NCI-H187 (cell line): Measurements from ENCODE around the gene CHD2.
A peak's percentile ranks its signal among the peaks of the same experiment; 100 is the strongest.
"Not testable (repeated sequence)": the region's sequence is repeated elsewhere in the genome, so short reads cannot be mapped to it uniquely, and the experiment has no call there.

Experiments used
- DNase-seq, 2 experiments: peaks; one replicate each; lab custom pipeline; 2025; lab: John Stamatoyannopoulos, UW

CHD2 gene

GRCh38 chr15:92899948-92900730 lies at the start of gene CHD2:
TSS of gene CHD2 (plus strand) at chr15:92900324. CDS start at chr15:92901238, 914 bp downstream.
- DNase-seq, result peak; percentile 63 to 82

DNA sequence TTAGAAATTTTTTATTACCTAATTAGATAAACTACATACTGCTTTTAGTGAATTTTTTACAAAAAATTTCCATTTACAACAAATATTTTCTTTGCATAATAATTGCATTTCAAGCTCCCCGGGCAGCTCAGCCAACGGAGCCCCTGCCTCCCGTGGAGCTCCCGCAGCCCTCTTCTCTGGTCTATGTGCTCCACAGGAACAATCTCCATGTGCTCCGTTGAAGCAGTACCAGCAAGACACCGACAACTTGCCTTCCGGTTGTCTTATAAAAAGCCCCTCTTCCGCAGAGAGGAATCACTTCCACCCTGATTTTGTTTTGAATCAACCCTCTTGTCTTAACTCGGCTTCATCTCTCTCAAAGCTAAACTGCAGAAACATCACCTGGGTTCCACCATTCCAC lies 46.9 kb upstream of the CHD2 start:
- no peak for DNase-seq

DNA sequence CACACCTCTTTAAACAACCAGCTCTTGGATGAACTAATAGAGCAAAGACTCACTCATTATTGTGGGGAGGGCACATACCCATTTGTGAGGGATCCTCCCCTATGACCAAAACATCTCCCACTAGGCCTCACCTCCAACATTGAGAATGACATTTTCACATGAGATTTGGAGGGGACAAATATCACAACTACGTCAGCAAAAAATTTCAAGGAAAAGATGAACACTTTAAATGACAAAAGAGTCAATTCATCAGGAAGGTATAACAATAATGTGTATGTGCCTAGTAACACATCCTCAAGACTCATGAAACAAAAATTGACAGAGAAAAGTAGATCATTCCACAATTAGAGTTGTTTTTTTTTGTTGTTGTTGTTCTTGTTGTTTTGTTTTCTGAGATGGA lies 38.4 kb upstream of the CHD2 start:
- no peak for DNase-seq

DNA sequence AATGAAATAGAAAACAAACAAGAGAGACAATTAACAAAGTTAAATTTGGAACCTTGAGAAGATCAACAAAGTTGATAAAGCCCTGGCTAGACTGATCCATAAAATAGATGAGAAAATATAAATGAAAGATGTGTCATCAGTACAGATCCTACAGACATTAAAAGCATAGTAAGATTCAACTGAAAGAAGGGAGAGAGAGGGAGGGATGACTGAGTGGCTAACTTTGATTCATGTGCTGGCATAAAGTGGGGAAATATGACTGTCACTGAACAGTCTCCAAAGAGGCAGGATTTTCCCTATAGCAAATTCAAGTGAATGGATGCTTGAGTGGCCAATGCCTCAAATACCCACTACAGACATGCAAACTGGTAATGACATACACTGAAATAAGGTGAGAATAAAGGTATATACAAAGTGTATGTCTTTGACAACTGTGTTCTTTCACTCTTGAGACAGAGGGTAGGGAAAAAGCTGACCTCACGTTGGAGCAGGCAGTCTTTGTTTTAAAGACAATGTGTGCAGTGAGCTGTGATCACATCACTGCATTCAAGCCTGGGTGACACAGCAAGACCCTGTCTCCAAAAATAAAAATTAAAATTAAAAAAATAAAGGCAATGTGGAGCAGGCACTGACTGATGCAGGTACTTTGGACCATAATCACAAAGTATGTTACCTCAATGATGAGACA lies 35.9 kb upstream of the CHD2 start:
- DNase-seq, result no peak

GRCh38 chr15:92869263-92869940 lies 30.7 kb upstream of the CHD2 start:
- DNase-seq, result no peak

DNA sequence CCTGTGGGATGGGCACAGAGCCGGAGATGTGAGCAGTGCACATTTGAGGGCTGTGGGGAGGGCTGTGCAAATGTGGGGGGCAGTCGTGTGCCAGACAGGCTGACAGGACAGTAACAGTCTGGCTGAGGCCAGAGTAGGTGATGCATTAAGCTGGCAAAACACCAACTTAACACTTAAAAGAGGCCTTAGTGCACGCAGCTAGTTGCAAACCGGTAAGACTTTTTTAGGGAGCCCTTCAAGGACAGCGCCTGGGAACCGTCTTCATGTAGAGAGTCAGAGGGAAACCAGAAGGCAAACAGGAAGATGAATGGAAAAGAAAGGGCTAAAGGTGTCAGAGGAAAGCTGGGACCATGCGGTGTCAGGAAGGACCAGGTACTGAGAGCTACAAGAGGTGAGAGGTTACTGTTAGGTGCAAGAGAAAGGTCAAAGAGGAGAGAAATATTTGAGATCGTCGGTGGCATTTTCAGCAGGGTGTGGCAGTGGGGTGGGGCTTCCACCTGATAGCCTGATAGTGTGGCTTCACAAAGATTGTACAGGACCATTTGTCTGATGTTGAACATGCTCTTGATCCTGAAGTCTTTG lies 30.0 kb upstream of the CHD2 start:
- DNase-seq, result no peak

- DNase-seq, result not testable (repeated sequence)
Observed at GRCh38 chr15:92872967-92873366, 27.2 kb upstream of the CHD2 start.

DNA sequence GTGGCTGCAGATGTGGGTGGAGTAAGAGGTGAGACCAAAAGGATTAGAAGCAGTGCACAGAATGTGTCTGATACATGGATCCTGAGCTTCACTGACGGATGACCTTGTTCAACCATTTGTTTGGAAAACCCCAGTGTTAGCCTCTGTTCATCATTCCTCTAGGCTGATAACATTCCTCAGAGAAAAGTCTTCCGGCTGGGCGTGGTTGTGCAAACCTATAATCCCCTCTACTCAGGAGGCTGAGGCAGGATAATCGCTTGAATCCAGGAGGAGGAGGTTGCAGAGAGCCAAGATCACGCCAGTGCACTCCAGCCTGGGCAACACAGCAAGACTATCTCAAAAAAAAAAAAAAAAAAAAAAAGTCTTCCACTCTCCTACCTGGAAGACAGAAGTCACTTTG lies 23.1 kb upstream of the CHD2 start:
- DNase-seq, result no peak

DNA sequence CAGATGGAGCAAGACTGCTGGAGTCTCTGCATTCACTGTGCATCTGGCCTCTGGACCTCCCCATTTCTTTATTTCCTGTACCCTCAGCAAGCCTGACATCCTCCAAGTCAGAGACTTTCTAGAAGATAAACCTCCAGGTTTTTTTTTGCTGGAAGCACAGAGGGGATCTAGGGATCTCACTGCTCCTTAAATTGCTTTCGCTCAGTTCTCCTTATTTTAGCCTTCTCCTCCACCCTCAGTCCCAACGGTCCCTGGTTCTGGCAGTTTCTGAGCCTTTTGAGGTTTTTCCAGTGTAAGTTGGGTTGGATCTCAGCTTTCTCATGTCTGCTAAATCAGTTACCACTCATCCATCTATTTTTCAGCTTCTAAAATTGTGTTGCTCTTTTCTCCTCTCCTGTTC lies 22.7 kb upstream of the CHD2 start:
- DNase-seq, result no peak

GRCh38 chr15:92878593-92879053 lies 21.5 kb upstream of the CHD2 start:
- DNase-seq, result peak; percentile 61

- peak; percentile 59 to 81 for DNase-seq
Observed at GRCh38 chr15:92879949-92880725, 20.0 kb upstream of the CHD2 start.

- no peak for DNase-seq
Observed at GRCh38 chr15:92880796-92881195, 19.3 kb upstream of the CHD2 start.

- no peak for DNase-seq
Observed at GRCh38 chr15:92881211-92881754, 18.8 kb upstream of the CHD2 start.

DNA sequence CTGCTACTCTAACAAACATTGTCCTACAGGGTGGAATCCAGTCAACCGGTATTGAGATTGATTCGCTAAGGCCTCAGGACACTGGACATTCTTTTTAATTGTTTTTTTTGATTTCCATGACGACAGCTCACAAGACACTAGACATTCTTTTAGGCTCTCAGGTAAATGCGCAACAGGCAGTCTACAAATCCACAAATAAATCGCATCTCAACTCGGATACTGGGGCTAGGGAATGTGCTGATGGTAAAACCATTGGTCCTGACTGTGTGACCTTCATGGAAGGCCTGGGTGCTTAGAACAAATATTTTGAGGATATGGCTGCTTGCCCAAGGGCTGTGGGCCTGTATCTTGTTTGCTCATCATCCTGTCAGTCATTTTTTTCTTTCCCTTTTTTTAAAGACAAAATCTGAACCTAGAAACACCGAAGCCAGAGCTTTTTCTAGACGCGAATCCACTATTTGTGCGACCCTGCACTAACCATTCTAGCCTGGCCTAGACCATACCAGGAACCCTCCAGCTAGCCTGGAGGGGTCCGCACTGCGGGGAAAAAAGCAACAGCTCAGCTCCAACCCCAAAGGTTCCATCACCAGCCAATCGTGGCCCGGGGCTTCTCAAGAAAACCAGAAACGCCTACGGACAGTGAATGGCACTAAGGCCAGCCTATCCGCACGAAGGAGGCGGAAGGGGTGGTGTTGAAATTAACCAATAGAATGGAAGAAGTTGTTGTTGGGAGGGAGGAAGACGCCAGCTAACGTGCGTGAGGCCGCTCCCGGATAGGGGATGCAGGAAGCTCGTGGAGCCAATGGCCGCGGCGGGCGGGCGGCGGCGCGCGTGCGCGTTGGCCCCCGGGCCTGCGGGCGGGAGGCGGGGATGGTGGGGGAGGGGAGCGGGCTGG lies 18.1 kb upstream of the CHD2 start:
- peak; percentile 99 to 100 for DNase-seq

DNA sequence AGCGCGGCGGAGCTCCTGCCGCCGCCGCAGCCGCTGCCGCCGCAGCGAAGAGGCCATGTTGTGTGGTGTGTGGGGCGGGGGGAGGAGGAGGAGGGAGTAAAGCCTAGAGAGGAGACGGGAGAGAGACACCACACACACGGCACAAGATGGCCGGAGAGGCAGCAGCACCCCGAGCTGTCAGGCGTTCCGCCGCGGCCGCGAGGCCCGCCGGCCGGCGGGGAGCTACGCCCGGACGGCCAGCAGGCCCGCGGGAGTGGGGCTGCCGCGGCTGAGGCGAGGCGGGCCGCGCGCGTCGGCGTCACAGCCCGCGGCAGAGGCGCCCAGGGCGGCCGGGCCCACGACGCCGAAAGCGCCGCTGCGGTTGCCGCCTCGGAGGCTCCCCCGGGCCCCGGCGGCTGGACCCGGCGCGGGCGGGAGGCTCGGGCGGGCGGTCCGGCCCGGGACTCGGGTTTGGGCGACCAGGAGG lies 17.4 kb upstream of the CHD2 start:
- DNase-seq, result no peak

DNA sequence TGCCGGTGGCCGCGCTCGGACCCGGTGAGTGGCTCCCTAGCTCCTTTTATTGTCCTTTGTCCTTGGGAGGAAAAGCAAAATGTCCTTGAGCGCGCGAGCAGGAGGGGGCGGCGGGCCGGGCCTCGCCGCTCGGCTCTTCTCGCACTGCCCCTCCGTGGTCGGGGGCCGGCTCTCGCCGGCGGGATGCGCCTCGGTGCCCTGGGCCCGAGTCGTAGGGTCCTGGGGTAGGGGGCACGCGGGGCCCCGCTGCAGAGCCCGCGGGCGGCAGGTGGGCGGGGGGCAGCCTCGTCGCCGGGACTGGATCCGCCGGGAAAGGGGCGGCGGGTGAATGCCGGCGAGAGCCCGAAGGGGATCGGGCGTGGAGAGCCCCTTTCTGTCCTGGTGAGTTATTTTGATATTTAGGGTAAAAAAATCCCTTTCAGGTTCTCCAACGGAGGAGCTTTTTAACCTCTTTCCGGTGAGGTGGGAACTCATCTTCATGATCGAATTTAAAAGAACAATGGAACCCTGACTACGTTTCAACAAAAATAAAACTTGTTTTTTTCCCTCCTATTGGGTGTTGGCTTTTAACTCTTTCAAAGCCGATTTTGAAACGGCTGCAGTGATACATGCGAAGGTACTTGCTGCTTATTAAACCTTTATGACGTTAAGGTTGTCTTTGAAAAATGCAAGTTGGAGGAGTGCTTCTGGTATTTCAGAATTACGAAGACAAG lies 16.8 kb upstream of the CHD2 start:
- peak in 1 of 2 experiments; percentile 25 for DNase-seq

- no peak for DNase-seq
Observed at GRCh38 chr15:92883876-92884435, 16.2 kb upstream of the CHD2 start.

DNA sequence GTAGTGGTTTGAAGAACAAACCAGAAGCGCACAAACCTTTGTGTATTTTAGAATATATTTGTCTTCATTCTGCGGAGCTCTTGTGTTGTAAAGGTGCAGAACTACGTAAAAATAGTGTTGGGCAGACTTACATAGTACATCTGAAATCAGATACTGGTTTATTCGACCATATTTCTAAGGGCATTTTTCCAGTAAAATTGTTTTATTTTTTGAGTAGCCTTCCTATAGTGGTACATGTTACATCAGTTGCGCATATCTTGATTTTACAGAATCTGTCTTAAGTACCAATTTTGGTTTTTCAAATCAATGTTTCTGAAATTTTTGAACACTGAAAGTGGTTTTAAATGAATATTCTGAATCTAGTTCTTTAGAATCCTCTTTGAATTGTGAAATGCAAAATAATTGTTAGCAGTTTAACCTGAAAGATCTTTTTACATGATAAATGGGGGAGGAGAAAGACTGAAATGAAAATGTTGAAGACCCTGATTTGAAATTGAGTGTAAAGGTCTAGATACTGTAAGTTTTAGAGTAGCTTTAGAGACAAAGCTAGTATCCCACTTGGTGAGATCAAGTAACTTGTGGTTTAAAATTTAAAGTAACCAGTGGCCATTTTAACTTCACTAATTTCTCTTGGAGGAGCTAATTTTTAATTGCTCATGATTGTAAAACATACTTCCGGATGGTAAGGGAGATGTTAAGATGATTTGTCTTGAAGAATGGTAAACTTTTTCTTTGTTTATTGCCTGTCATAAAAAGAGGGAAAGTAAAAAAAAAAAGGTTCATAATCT lies 15.5 kb upstream of the CHD2 start:
- no peak for DNase-seq
